Measurements from ENCODE around the gene GPR65. TPM values are rescaled to one million over a fixed set of nuclear protein-coding genes. Genes with fewer than 3 reads are reported as not detected.
"Not testable (repeated sequence)": the region's sequence is repeated elsewhere in the genome, so short reads cannot be mapped to it uniquely, and the experiment has no call there.

GPR65 gene
- polyA plus RNA-seq, 1 of the 3 experiments (the other 2 are of a cell fraction) = under 0.01 TPM

GRCh38 chr14:88023658-88024187 is 18.8 kb downstream of the GPR65 start:
- no peak for TF ChIP-seq ELF1 (IDR thresholded peaks at IDR 0.05)
- no peak for TF ChIP-seq RFX5 (IDR thresholded peaks at IDR 0.05; ENCODE audit: low read length)
- no peak for TF ChIP-seq SIN3A (IDR thresholded peaks at IDR 0.05; ENCODE audit: borderline replicate concordance, low read depth, low read length)
- TF ChIP-seq SMC3 (IDR thresholded peaks at IDR 0.05; ENCODE audit: low read depth, low read length) = no peak
- no peak for TF ChIP-seq USF1 (IDR thresholded peaks at IDR 0.05; ENCODE audit: borderline replicate concordance, low read depth)
- TF ChIP-seq FOXM1 (IDR thresholded peaks at IDR 0.05; ENCODE audit: low read depth) = no peak
- Histone ChIP-seq H3F3A (replicated peaks; ENCODE audit: insufficient read depth) (no peaks in the 10 kb centered on the region), H3K4me2 (no peak overlapping the region), H3K4me3 (ENCODE audit: low read depth in 2 of 2, low read length in 1 of 2) (no peak overlapping the region), H4K20me1 (ENCODE audit: insufficient read depth) (no peaks in the 10 kb centered on the region), H3K9me2 (no peaks in the 10 kb centered on the region), H3K9me3 (no peaks in the 10 kb centered on the region), H2AFZ (ENCODE audit: low read depth) (no peak overlapping the region), H3K9ac (no peak overlapping the region), H3K36me3 (replicated peaks in 1 of 2; ENCODE audit: control insufficient read depth in 1 of 2, insufficient read depth in 2 of 2, low read length in 1 of 2) (no peaks in the 10 kb centered on the region), H3K79me2 (ENCODE audit: insufficient read depth) (no peaks in the 10 kb centered on the region), H3K27me3 (ENCODE audit: insufficient read depth) (no peaks in the 10 kb centered on the region), H3K27ac (ENCODE audit: low read depth in 2 of 2, low read length in 1 of 2) (no peak overlapping the region), H3K4me1 (ENCODE audit: control insufficient read depth in 1 of 2, insufficient read depth in 2 of 2, low read depth in 1 of 2, low read length in 1 of 2) (no peaks in the 10 kb centered on the region)
- ChIA-PET CTCF (no interaction called here), POLR2A (no interaction called here)
- DNase-seq = no peak
- WGBS (ENCODE audit: low lambda C conversion rate) = 43% methylated on average over 3 of the region's 3 CpGs

GRCh38 chr14:88024252-88025086 is 19.5 kb downstream of the GPR65 start:
- 49% methylated on average over 11 of the region's 11 CpGs for WGBS (ENCODE audit: low lambda C conversion rate)
- H3K4me2 ChIP-seq; H3K9me2 ChIP-seq; H3K4me3 ChIP-seq (ENCODE audit: low read depth in 2 of 2, low read length in 1 of 2); CTCF ChIA-PET; H3K27ac ChIP-seq (ENCODE audit: low read depth in 2 of 2, low read length in 1 of 2); H4K20me1 ChIP-seq (ENCODE audit: insufficient read depth); H3K36me3 ChIP-seq (replicated peaks in 1 of 2; ENCODE audit: control insufficient read depth in 1 of 2, insufficient read depth in 2 of 2, low read length in 1 of 2); POLR2A ChIA-PET; H3F3A ChIP-seq (replicated peaks; ENCODE audit: insufficient read depth); DNase-seq; H3K9ac ChIP-seq; H3K4me1 ChIP-seq (ENCODE audit: control insufficient read depth in 1 of 2, insufficient read depth in 2 of 2, low read depth in 1 of 2, low read length in 1 of 2); H3K27me3 ChIP-seq (ENCODE audit: insufficient read depth); H3K79me2 ChIP-seq (ENCODE audit: insufficient read depth); H3K9me3 ChIP-seq; H2AFZ ChIP-seq (ENCODE audit: low read depth): not testable (repeated sequence)

- no peaks in the 10 kb centered on the region for H3K9me2 ChIP-seq
- no peaks in the 10 kb centered on the region for H3F3A ChIP-seq (replicated peaks; ENCODE audit: insufficient read depth)
- no peaks in the 10 kb centered on the region for H3K79me2 ChIP-seq (ENCODE audit: insufficient read depth)
- no peak overlapping the region for H3K9ac ChIP-seq
- H3K27me3 ChIP-seq (ENCODE audit: insufficient read depth) = no peaks in the 10 kb centered on the region
- H3K36me3 ChIP-seq (replicated peaks in 1 of 2; ENCODE audit: control insufficient read depth in 1 of 2, insufficient read depth in 2 of 2, low read length in 1 of 2) = no peaks in the 10 kb centered on the region
- POLR2A ChIA-PET = no interaction called here
- no peak overlapping the region for H3K27ac ChIP-seq (ENCODE audit: low read depth in 2 of 2, low read length in 1 of 2)
- H4K20me1 ChIP-seq (ENCODE audit: insufficient read depth) = no peaks in the 10 kb centered on the region
- H2AFZ ChIP-seq (ENCODE audit: low read depth) = no peak overlapping the region
- no peaks in the 10 kb centered on the region for H3K9me3 ChIP-seq
- DNase-seq = no peak
- no peak overlapping the region for H3K4me3 ChIP-seq (ENCODE audit: low read depth in 2 of 2, low read length in 1 of 2)
- CTCF ChIA-PET = interaction anchor here (0.8 kb wide), 1 partner anchor 80 kb away, joined by 4 read pairs; no protein-coding TSS in a partner anchor
- no peaks in the 10 kb centered on the region for H3K4me1 ChIP-seq (ENCODE audit: control insufficient read depth in 1 of 2, insufficient read depth in 2 of 2, low read depth in 1 of 2, low read length in 1 of 2)
- no peak overlapping the region for H3K4me2 ChIP-seq
- WGBS (ENCODE audit: low lambda C conversion rate) = 13% methylated on average over 3 of the region's 3 CpGs
- no peak for TF ChIP-seq REST (IDR thresholded peaks at IDR 0.05; ENCODE audit: low read depth, low read length)
- no peak for TF ChIP-seq FOXJ3 (CRISPR knock-in tag; IDR thresholded peaks at IDR 0.05)
- TF ChIP-seq TCF12 (IDR thresholded peaks at IDR 0.05) = no peak
- TF ChIP-seq ELF1 (IDR thresholded peaks at IDR 0.05) = no peak
- TF ChIP-seq EP300 (IDR thresholded peaks at IDR 0.05; ENCODE audit: borderline replicate concordance in 1 of 2, low read depth in 1 of 2, low read length in 1 of 2) = no peak
- no peak for TF ChIP-seq CHD2 (IDR thresholded peaks at IDR 0.05; ENCODE audit: low read length, partially characterized antibody)
- TF ChIP-seq RXRA (IDR thresholded peaks at IDR 0.05; ENCODE audit: borderline replicate concordance, low read depth) = no peak
- TF ChIP-seq TEAD4 (IDR thresholded peaks at IDR 0.05; ENCODE audit: borderline replicate concordance, insufficient read depth) = no peak
- TF ChIP-seq USF2 (IDR thresholded peaks at IDR 0.05; ENCODE audit: borderline replicate concordance, low read depth, low read length) = no peak
- TF ChIP-seq MEF2A (IDR thresholded peaks at IDR 0.05; ENCODE audit: borderline replicate concordance, low read depth) = no peak
- no peak for TF ChIP-seq YY1 (IDR thresholded peaks at IDR 0.05; ENCODE audit: low read depth)
- no peak for TF ChIP-seq SMC3 (IDR thresholded peaks at IDR 0.05; ENCODE audit: low read depth, low read length)
These were observed 20.4 kb downstream of the GPR65 start for GRCh38 chr14:88025313-88025712.
